ENCODE measurements around the gene KCNQ5.

DNA sequence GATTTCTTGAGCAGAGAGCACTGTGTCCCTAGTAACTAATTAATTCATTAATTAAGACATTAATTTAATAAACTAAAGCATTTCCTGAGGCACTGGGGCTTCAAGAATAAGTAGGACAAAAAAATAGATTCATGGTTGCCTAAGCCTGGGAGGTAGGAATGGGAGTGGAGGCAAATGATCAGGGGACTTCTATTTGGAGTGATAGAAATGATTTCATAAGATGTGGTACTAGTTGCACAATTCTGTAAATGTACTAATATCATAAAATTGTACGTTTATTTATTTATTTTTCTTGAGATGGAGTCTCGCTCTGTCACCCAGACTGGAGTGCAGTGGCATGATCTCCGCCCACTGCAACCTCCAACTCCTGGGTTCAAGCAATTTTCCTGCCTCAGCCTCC is 316.2 kb downstream of the KCNQ5 start:
- TF ChIP-seq CTCF (IDR thresholded peaks at IDR 0.05) = no peak
- no peak for TF ChIP-seq POLR2A (IDR thresholded peaks at IDR 0.05)
